GM23338 (cell line): ENCODE results near the gene CHIC2. TPM values are rescaled to one million over a fixed set of nuclear protein-coding genes. Genes with fewer than 3 reads are reported as not detected.

Experiments
- ATAC-seq: fragments of 200-7000 bp; cut with Tn5 transposase; 3 replicates; pipeline ENCODE4 v1.9.1; 2020
- DNase-seq: peaks from one replicate; pipeline ENCODE4 v3.0.0-alpha.2; 2015; ENCODE audit warnings: low spot score
- H2AFZ ChIP-seq: fragments of 200-600 bp; sonication (generic); 2 replicates; pipeline ENCODE4 v1.8.0; 2016; ENCODE audit warnings: antibody characterized with exemption, mild to moderate bottlenecking, moderate library complexity
- H3F3A ChIP-seq: fragments of 200-600 bp; sonication (generic); replicated peaks from 2 replicates; pipeline ENCODE4 v1.8.0; 2017; ENCODE audit warnings: antibody characterized with exemption, mixed run types, low read depth
- H3K27ac ChIP-seq: fragments of 200-600 bp; sonication (generic); 2 replicates; pipeline ENCODE4 v1.6.1; 2016; ENCODE audit warnings: low read depth
- H3K27me3 ChIP-seq: fragments of 200-600 bp; sonication (generic); 2 replicates; pipeline ENCODE4 v1.8.0; 2016; ENCODE audit warnings: mild to moderate bottlenecking, mixed run types, moderate library complexity; ENCODE audit not compliant: insufficient read depth
- H3K36me3 ChIP-seq: fragments of 200-600 bp; sonication (generic); 2 replicates; pipeline ENCODE4 v1.8.0; 2016; ENCODE audit warnings: mild to moderate bottlenecking; ENCODE audit not compliant: insufficient read depth
- H3K4me1 ChIP-seq: fragments of 200-600 bp; sonication (generic); 2 replicates; pipeline ENCODE4 v1.8.0; 2016; ENCODE audit warnings: mild to moderate bottlenecking, moderate library complexity; ENCODE audit not compliant: insufficient read depth
- H3K4me2 ChIP-seq: fragments of 200-600 bp; sonication (generic); 2 replicates; pipeline ENCODE4 v1.7.1; 2017; ENCODE audit warnings: mixed run types
- H3K4me3 ChIP-seq: fragments of 200-600 bp; sonication (generic); 2 replicates; pipeline ENCODE4 v1.6.1; 2016; ENCODE audit warnings: mixed run types
- H3K79me2 ChIP-seq: fragments of 200-600 bp; sonication (generic); replicated peaks from 2 replicates; pipeline ENCODE4 v1.8.0; 2017; ENCODE audit warnings: mild to moderate bottlenecking; ENCODE audit not compliant: insufficient read depth
- H3K9me2 ChIP-seq: fragments of 200-600 bp; sonication (generic); 2 replicates; pipeline ENCODE4 v1.8.0; 2017; ENCODE audit not compliant: insufficient read depth
- H4K20me1 ChIP-seq: fragments of 200-600 bp; sonication (generic); replicated peaks from 2 replicates; pipeline ENCODE4 v1.8.0; 2017; ENCODE audit warnings: mild to moderate bottlenecking; ENCODE audit not compliant: insufficient read depth
- H3K27ac Mint-ChIP-seq: 2 replicates; pipeline ENCODE4 v1.8.0; 2020; ENCODE audit warnings: inconsistent platforms, mild to moderate bottlenecking, moderate library complexity, mixed read lengths
- H3K27me3 Mint-ChIP-seq: 3 replicates; pipeline ENCODE4 v1.8.0; 2022; ENCODE audit warnings: low read depth, mild to moderate bottlenecking, moderate library complexity, mixed read lengths, inconsistent platforms; ENCODE audit not compliant: insufficient read depth, poor library complexity
- H3K36me3 Mint-ChIP-seq: 3 replicates; pipeline ENCODE4 v1.8.0; 2021; ENCODE audit warnings: low read depth, mild to moderate bottlenecking, inconsistent platforms, moderate library complexity, mixed read lengths
- H3K4me1 Mint-ChIP-seq: 3 replicates; pipeline ENCODE4 v1.8.0; 2020; ENCODE audit warnings: mild to moderate bottlenecking, inconsistent platforms, mixed read lengths
- H3K4me3 Mint-ChIP-seq: 3 replicates; pipeline ENCODE4 v1.8.0; 2021; ENCODE audit warnings: moderate library complexity, mild to moderate bottlenecking, inconsistent platforms, mixed read lengths
- H3K9me3 Mint-ChIP-seq: 3 replicates; pipeline ENCODE4 v1.8.0; 2020; ENCODE audit warnings: moderate library complexity, mild to moderate bottlenecking, inconsistent platforms, mixed read lengths
- CREB1 ChIP-seq: fragments of 250-450 bp; sonication (Bioruptor Pico); IDR thresholded peaks from 2 replicates; pipeline ENCODE4 v1.5.0; 2020; ENCODE audit warnings: low read depth, mild to moderate bottlenecking, moderate library complexity
- CTCF ChIP-seq, 2 experiments: fragments of 200-600 bp in 1 of 2; sonication (generic) in 1 of 2; conservative IDR thresholded peaks; 2 replicates each; pipeline versions ENCODE4 v1.5.1 to v1.6.1; 2016 to 2017; ENCODE audit warnings: antibody characterized with exemption in 2 of 2, low read depth in 2 of 2, mild to moderate bottlenecking in 2 of 2, moderate library complexity in 1 of 2
- EZH2phosphoT487 ChIP-seq: fragments of 200-600 bp; sonication (generic); IDR thresholded peaks from one replicate; pipeline ENCODE4 v1.8.1; 2018; ENCODE audit warnings: antibody characterized with exemption; ENCODE audit not compliant: unreplicated experiment
- NANOG ChIP-seq: IDR thresholded peaks from 2 replicates; pipeline ENCODE4 v1.6.1; 2016; ENCODE audit warnings: antibody characterized with exemption, borderline replicate concordance
- POLR2AphosphoS5 ChIP-seq: IDR thresholded peaks from 2 replicates; pipeline ENCODE4 v1.6.1; 2016; ENCODE audit warnings: antibody characterized with exemption, low read depth
- REST ChIP-seq: IDR thresholded peaks from one replicate; pipeline ENCODE4 v1.6.1; 2018; ENCODE audit warnings: antibody characterized with exemption; ENCODE audit not compliant: unreplicated experiment
- ZNF114 ChIP-seq: fragments of 250-450 bp; sonication (Bioruptor Pico); IDR thresholded peaks from 2 replicates; pipeline ENCODE4 v1.5.0; 2020; ENCODE audit warnings: mild to moderate bottlenecking, moderate library complexity
- polyA plus RNA-seq: library from polyadenylated mRNA; unstranded; fragments of >200 nt; fragmentation: Nextera tagmentation; extraction: Ambion mirVana; gene quantifications from 2 replicates; pipeline ENCODE4 v1.2.1, GENCODE V29; 2016
- total RNA-seq: library from RNA; depleted of rRNA; stranded (reverse); fragments of >200 nt; shearing (Covaris generic); gene quantifications from 2 replicates; pipeline ENCODE4 v1.2.3, GENCODE V29; 2014
- TF ChIP-seq, protein P1 (sequence below): IDR thresholded peaks from 2 replicates; pipeline ENCODE4 v1.6.1; 2016; ENCODE audit warnings: antibody characterized with exemption

The CHIC2 gene
- total and polyA plus RNA-seq, 2 experiments from 2014 or later = 17.2 to 18.3 TPM

GRCh38 chr4:53990641-53991040 lies 73.8 kb downstream of the CHIC2 start (continued):
- TF ChIP-seq CTCF (conservative IDR thresholded peaks at IDR 0.05; ENCODE audit: low read depth in 2 of 2) (no peak), NANOG (no peak), EZH2phosphoT487 (no peak), POLR2AphosphoS5 (no peak), CREB1 (no peak), REST (no peak)
- TF ChIP-seq, protein P1, sequence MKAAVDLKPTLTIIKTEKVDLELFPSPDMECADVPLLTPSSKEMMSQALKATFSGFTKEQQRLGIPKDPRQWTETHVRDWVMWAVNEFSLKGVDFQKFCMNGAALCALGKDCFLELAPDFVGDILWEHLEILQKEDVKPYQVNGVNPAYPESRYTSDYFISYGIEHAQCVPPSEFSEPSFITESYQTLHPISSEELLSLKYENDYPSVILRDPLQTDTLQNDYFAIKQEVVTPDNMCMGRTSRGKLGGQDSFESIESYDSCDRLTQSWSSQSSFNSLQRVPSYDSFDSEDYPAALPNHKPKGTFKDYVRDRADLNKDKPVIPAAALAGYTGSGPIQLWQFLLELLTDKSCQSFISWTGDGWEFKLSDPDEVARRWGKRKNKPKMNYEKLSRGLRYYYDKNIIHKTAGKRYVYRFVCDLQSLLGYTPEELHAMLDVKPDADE = no peak

DNA sequence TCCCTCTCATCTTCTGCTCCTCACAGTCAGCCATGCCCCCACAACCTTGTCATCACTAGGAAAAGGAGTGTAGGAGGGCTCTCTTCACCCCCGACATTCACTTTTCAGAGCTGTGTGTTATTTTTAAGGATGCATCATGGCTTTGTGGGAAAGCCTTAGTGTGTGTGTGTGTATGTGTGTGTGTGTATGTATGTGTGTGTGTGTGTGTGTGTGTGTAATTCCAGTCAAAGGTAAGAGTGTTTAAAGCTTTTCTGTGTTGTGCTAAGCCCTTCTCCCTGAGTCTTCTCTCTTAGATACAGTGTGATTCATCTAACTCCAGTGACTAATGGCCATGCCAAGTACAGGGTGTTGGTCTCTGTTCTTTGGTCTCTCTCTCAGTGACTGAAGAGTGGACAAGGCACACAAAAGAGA lies 76.6 kb downstream of the CHIC2 start:
- H3K36me3 ChIP-seq = no peaks in the 10 kb centered on the region
- Mint-ChIP-seq H3K4me1 (peaks cover 7% of the 10 kb centered on the region; the same call in 2 of the 3 replicates), H3K27ac (no peak overlapping the region), H3K4me3 (no peak overlapping the region), H3K27me3 (no peaks in the 10 kb centered on the region), H3K9me3 (no peaks in the 10 kb centered on the region), H3K36me3 (no peaks in the 10 kb centered on the region)
- H2AFZ ChIP-seq = no peak overlapping the region
- no peak overlapping the region for H3K4me2 ChIP-seq
- H3F3A ChIP-seq = no peaks in the 10 kb centered on the region
- no peak overlapping the region for H3K4me3 ChIP-seq
- no peaks in the 10 kb centered on the region for H4K20me1 ChIP-seq
- no peak for TF ChIP-seq ZNF114 (CRISPR knock-in tag)
- no peak overlapping the region for H3K27ac ChIP-seq
- ATAC-seq = no peak
- no peaks in the 10 kb centered on the region for H3K9me2 ChIP-seq
- H3K4me1 ChIP-seq = peaks cover 10% of the 10 kb centered on the region; the same call in 1 of the 2 replicates
- no peak for DNase-seq
- H3K79me2 ChIP-seq = no peaks in the 10 kb centered on the region
- H3K27me3 ChIP-seq = no peaks in the 10 kb centered on the region
